GM19455 (cell line): ENCODE measurements around the gene TOM1L2.

ENCODE experiments used
- ATAC-seq: cut with Tn5 transposase; IDR thresholded peaks from one replicate; pipeline ENCODE4 v1.9.1; 2021; ENCODE audit not compliant: unreplicated experiment

TOM1L2 gene

DNA sequence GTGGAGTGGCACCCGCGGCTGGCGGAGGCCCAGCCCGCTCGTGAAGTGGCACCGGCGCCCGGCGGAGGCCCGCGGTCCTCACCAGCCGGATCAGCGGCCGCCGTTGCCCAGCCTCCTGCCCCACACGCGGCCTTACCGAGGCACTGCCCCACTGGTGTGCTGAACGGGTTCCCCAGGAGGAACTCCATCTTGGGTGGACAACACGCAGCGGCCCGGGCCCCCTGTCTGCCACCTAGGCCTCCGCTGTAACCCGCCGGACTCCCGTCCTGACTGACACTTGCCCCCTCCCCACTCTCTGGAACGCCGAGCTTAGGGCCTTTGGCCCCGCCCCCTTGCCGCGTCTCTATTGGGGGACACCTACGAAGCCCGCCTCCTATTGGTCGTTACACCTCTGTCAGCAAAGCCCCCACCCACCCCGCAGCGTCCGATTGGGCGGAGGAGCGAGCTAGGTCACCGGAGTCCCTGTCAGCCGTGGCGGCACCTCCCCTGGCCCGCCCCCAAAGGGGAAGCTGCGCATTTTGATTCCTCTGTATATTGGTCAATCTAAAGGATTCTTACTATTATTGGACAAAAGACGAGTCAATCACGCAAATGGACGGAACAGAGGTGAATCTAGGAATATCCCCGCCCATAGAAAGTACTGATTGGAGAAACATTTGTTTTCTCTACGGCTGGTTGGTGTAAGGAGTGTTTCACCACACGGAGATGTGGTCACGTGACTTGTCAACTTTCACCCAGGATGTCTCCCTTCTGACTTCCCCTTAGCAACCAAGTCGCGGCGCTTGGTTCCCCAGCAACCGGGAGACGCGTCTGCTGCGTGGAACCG lies at the start of gene TOM1L2, which contains the start of gene DRC3:
TOM1L2 (minus strand) TSS at position 275 of the 826 bp plus-strand sequence; CDS start at position 188, 87 bp downstream.
DRC3 (plus strand) TSS at position 737 of the 826 bp plus-strand sequence. CDS start 4,737 bp downstream, outside the sequence.
- peak; percentile 93 for ATAC-seq

- ATAC-seq, result no peak
Measured at GRCh38 chr17:18021372-18021771, 49.2 kb upstream of the TOM1L2 start.

DNA sequence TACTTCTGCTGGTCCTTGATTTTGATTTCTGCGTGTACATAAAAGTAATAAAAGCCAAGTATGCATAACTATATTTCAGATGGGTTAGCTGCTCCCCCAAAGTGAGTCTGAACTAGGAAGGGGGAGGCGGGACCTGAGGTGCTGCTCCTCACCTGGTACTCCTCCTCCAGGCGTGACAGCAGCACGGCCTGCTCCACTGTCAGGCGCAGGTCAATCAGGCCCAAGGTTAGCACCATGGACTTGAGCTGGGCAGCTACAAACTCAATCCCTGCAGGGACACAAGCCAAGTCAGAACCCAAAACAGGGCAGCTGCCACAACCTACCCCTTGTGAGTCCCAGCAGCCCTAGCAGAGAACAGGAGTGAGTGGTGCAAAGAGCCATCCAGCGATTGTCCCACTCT lies 48.8 kb upstream of the TOM1L2 start:
- ATAC-seq, result no peak

DNA sequence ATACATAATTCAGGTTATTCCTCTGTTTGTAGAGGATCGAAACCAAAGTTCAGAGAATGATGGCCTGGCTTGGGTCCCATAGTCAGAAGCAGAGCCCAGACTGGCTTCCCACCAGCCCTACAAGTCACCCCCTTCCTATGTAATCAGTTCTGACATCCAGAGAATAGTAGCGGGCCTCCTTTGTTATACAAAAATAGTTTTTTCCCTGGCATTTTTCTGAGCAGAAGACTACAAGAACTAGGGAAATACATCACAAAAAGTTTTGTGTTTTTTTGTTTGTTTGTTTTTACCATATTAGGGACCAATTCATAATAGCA lies 47.6 kb upstream of the TOM1L2 start:
- ATAC-seq, result no peak

DNA sequence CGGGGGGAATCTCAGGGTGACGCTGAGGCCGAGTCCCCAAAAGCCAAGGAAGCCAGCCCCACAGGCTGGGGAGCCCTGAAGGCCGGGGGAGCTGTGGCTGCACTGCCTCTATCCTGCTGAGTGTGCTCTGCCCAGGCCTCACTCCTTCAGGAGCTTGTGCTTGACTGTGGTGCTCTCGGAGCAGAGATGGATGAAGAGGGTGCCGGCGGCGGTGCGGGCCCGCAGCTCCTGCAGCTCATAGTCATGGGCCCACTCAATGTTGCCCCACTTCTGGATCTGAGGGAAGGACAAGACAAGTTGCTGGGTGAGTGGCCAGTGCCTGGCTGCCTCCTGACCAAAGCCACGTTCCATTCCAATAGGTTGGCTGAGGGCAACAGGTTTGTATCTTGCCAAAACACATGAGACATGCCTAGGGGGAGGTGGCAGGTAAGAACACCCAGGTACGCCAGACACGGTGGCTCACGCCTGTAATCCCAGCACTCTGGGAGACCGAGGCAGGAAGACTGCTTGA lies 46.3 kb upstream of the TOM1L2 start:
- ATAC-seq, result no peak

DNA sequence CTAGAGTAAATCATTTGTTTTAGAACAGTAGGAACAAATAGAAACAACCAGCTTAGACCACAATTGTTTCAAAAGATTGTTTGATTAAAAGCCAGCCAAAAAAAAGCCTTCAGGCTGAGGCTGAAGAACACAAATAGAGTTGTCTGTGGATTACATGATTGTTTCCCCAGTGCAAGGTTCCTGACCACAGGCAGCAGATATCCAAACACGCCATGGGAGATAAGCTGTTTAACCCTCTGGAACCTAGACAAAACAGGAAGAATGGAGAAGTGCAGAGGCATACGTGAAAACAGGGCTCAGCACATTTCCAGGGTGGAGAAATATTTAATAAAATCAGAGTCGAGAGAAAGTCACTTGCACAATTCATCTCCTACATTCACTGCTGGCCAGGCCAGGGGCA lies 45.8 kb upstream of the TOM1L2 start:
- no peak for ATAC-seq

- ATAC-seq, result no peak
Measured at GRCh38 chr17:18016426-18016825, 44.2 kb upstream of the TOM1L2 start.

- ATAC-seq, result no peak
Measured at GRCh38 chr17:18015593-18015992, 43.4 kb upstream of the TOM1L2 start.

- ATAC-seq, result no peak
Measured at GRCh38 chr17:18014006-18014405, 41.8 kb upstream of the TOM1L2 start.

DNA sequence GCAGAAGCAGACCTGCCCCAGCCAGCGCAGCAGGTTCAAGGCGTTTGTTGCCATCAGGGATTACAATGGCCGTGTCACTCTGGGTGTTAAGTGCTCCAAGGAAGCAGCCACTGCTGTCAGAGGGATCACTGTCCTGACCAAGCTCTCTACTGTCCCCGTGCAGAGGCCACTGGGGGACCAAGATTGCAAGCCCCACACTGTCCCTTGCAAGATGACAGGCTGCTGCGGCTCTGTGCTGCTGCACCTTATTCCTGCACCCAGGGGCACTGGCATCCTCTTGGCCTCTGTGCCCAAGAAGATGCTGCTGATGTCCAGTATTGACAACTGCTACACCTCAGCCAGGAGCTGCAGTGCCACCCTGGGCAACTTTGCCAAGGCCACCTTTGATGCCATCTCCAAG lies 39.1 kb upstream of the TOM1L2 start:
- ATAC-seq, result no peak

DNA sequence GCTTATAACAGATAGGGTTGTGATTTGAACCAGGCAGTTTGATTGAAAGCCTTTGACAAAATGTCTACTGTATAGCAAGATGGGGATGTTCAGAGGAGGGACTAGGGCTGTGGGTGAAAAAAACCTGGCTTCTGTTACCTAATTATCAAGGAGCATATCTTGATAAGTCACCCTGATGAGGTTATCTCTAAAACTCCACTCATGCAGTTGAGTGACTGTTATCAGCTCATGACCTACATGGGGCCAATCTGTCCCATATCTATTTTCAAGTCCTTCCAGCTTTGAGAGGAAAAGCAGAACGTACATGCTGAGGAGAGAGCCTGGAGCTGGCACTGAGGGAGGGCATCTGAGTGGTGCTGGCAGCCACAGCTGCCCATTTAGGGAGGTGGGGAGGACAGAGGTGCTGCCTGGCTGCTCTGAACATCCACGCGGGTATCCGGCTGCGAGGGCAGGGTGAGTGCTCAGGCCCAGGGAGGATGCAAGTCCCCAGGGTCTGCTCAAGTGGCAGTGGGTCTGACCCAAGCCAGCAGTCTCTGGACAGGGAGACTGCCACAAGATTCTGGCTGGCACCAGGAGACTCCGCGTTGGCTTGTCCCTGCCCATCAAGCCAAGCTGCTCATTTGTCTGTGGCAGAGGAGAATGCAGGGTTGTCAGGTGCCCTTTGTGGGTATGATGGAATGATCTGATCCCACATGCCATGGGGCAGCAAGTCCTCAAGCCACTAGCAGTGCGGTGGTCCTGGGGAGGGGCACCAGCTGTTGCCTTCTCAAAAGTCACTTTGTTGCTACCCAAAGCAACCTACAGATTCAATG lies 37.6 kb upstream of the TOM1L2 start:
- ATAC-seq, result no peak

GRCh38 chr17:18008496-18009268 lies 36.5 kb upstream of the TOM1L2 start:
- no peak for ATAC-seq

DNA sequence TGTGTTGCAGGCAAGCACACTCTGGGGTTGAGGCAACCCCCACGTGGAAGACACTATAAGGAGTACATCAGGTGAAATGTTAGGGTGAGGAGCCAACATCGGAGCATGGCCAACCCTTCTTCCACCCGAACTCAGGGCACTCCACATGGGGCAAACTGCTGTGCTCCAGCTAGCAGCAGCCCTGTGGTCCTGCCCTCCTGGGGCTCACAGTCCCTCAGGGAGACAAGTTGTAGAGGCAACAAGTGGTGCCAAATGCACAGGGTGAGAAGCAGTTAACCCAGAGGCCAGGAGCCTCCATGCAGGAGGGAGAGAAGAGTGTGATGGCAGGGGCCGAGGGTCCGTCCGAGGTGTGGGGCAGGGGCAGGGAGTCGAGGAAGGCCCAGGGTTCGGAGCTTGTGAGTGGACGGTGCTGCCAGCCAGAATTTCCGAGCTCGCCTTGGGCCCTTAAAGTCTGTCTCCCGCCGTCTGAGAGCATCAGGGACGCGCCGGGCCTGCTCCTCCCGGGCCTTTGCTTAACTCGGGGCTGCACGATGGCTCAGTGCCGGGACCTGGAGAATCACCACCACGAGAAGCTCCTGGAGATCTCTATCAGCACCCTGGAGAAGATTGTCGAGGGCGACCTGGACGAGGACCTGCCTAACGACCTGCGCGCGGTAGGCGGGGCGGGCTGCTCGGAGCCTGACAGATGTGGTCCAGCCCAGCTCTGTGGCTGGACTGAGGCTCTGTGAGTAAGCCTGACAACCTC lies 34.5 kb upstream of the TOM1L2 start:
- ATAC-seq, result no peak

GRCh38 chr17:18005496-18005895 lies 33.3 kb upstream of the TOM1L2 start:
- ATAC-seq, result no peak

DNA sequence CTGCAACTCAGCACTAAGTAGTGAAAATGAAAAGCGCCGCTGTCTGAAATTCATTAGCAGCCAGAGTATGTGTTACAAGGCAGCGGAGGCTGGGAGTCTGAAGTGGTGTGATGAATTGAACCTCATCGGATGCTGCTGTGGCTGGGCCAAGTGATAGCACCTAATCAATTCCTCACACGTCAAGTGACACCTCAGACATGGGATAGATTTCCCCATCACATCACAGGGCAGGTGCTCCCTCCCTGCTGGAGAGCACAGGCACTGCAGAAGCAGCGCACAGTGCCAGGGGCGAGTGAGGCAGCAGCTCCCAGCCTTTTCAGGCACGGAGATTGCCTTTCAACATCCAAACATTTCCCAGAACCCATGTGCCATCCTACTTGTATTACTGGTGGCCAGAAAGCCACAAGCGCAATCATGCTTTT lies 32.7 kb upstream of the TOM1L2 start:
- ATAC-seq, result no peak

- no peak for ATAC-seq
Measured at GRCh38 chr17:18004345-18004744, 32.1 kb upstream of the TOM1L2 start.

GRCh38 chr17:18002171-18002570 lies 30.0 kb upstream of the TOM1L2 start:
- no peak for ATAC-seq

DNA sequence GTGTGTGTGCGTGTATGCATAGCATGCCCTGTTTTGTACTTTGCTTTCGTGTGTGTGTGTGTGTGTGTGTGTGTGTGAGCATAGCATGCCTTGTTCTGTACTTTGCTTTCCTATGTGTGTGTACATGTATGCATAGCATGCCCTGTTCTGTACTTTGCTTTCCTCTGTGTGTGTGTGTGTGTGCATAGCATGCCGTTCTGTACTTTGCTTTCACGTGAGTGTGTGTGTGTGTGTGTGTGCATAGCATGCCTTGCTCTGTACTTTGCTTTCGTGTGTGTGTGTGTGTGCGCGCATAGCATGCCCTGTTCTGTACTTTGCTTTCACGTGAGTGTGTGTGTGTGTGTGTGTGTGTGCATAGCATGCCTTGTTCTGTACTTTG lies 27.8 kb upstream of the TOM1L2 start:
- ATAC-seq, result no peak

- no peak for ATAC-seq
Measured at GRCh38 chr17:17999364-18000029, 27.3 kb upstream of the TOM1L2 start.

DNA sequence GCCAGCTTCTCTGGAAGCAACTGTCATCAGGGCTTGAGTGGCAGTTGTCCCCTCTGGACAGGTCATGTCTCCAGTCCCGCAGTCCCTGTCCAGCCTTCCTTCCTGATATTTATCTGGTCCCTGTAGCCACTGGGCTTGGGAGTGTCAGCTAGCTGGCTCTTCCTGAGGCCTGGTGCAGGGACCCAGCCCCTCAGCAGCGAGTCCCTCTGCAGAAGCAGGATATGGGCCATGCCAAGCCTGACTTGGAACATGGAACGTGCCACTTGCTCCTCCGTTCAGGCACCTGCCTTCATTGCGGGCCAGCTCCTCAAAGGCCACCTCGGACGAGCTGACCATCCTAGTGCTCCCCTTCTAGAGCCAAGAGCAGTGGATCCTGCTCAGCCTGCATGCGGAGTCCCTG lies 26.7 kb upstream of the TOM1L2 start:
- no peak for ATAC-seq
